Neural progenitor cell (in vitro differentiated cells): Measurements from ENCODE around the gene ZYG11A.

Experiments
- EZH2 ChIP-seq: fragments of 200-600 bp; sonication (generic); IDR thresholded peaks from 2 replicates; pipeline ENCODE4 v1.6.1; 2017; ENCODE audit warnings: antibody characterized with exemption, mild to moderate bottlenecking, moderate library complexity
- EZH2phosphoT487 ChIP-seq: fragments of 200-600 bp; sonication (generic); IDR thresholded peaks from 2 replicates; pipeline ENCODE4 v1.6.1; 2017; ENCODE audit warnings: antibody characterized with exemption

DNA sequence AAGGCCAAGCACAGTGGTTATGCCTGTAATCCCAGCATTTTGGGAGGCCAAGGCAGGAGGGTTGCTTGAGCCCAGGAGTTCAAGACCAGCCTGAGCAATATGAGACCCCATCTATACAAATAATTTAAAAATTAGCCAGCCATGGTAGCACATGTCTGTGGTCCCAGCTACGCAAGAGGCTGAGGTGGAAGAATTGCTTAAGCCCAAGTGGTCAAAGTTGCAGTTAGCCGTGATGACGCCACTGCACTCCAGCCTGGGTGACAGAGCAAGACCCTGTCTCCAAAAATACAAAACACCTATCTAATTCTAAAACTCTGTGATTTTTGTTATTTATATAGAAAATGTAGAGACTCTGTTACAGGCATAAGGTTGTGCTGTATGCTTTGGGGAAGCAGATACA, 44.2 kb upstream of the ZYG11A start:
- TF ChIP-seq EZH2, result no peak
- no peak for TF ChIP-seq EZH2phosphoT487
